ENCODE results near the gene HOXA7.

Gene HOXA7

DNA sequence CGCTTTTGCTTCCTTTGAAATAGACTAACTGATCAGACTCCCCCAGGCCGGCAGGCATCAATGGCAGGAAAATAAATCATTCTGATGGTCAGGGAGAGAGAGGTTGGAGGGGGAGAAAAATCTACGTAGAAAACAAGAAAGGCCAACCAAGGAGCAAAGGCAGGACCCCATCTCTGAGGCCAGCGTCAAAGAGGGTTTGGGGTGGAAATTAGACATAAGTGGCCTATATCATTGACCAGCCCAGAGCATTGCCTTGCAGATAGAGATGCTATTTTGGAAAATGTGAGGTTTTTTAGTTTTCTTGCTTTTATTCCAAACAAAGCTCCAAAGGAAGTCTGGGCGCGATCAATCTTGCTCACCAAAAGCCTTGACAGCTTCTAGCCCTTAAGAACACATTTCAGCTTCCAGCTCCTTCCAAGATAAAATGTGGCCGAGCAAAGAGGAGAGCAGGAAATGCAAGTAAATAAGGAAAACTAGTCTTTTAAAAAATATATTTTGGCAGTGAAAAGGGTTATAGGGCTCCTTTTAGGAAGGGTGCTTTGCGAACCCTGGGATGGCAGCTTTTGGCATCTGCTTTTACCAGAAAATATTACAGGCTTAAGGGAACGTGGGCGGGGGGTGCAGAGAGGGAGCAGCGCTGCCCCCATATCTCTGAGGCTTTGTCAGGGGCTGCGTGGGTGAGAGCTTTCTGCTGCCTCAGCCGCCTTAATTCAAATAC lies 52.0 kb downstream of the HOXA7 start:
- no peak for DNase-seq
